H1 (cell line): ENCODE results near the gene HMGCL. TPM values are rescaled to one million over a fixed set of nuclear protein-coding genes. Genes with fewer than 3 reads are reported as not detected.

ENCODE experiments used
- NANOG ChIP-seq: IDR thresholded peaks from 2 replicates; pipeline ENCODE4 v1.6.1; 2011; ENCODE audit warnings: low read length, low read depth, mild to moderate bottlenecking, inconsistent platforms; ENCODE audit not compliant: insufficient read depth, poor library complexity, severe bottlenecking
- RFX5 ChIP-seq: IDR thresholded peaks from 2 replicates; pipeline ENCODE4 v1.6.1; 2011; ENCODE audit warnings: low read depth, low read length, improper control_type of control experiment, borderline replicate concordance
- SP2 ChIP-seq: IDR thresholded peaks from 2 replicates; pipeline ENCODE4 v1.6.1; 2012; ENCODE audit warnings: mild to moderate bottlenecking, low read length, inconsistent platforms
- polyA plus RNA-seq, 7 experiments: library from polyadenylated mRNA; depleted of rRNA in 3 of 7; stranded (reverse) in 5 of 7; unstranded in 2 of 7; fragments of >200 nt in 5 of 7; fragments of 200-250 nt in 2 of 7; gene quantifications; 1 replicate in 5 of 7; 2 replicates in 1 of 7; 4 replicates in 1 of 7; pipeline versions ENCODE4 v1.2.1 to v1.2.3, GENCODE V29; 2011 to 2013; ENCODE audit warnings: missing spikeins in 2 of 7, mixed read lengths in 2 of 7
- total RNA-seq: library from RNA; stranded (reverse); fragmentation: NEBNext Ultra II Directional; extraction: Animal tissue kit (Norgen Biotek cat#: 25700); gene quantifications from 2 replicates; pipeline ENCODE4 v1.2.1, GENCODE V29; 2021

HMGCL gene
- total and polyA plus RNA-seq, 2 of the 8 experiments (the other 6 are each of a cell fraction or from before 2014, with no cell fraction given), result 13.7 to 19.5 TPM

- TF ChIP-seq NANOG, result no peak
- TF ChIP-seq RFX5, result no peak
- TF ChIP-seq SP2, result no peak
These were observed 50.9 kb downstream of the HMGCL start (continued) for GRCh38 chr1:23774174-23774880.
